Vagina (tissue), 2 donors: ENCODE data around the gene TYW1.
"Not testable (repeated sequence)": the region's sequence is repeated elsewhere in the genome, so short reads cannot be mapped to it uniquely, and the experiment has no call there.

Experiments
- CTCF ChIP-seq, 3 experiments: fragments of 450-650 bp in 2 of 3; fragments of 200-600 bp in 1 of 3; sonication (generic) in 1 of 3; IDR thresholded peaks; one replicate each; pipeline ENCODE4 v1.5.1; 2017 to 2019; ENCODE audit warnings: antibody characterized with exemption in 3 of 3, mild to moderate bottlenecking in 2 of 3, moderate library complexity in 2 of 3
- POLR2AphosphoS5 ChIP-seq, 2 donors: sonication (generic); formaldehyde crosslinking; IDR thresholded peaks; one replicate each; pipeline ENCODE4 v1.9.0; 2017; ENCODE audit warnings: antibody characterized with exemption in 2 of 2, mild to moderate bottlenecking in 2 of 2, low read depth in 1 of 2; ENCODE audit not compliant: insufficient read depth in 1 of 2

DNA sequence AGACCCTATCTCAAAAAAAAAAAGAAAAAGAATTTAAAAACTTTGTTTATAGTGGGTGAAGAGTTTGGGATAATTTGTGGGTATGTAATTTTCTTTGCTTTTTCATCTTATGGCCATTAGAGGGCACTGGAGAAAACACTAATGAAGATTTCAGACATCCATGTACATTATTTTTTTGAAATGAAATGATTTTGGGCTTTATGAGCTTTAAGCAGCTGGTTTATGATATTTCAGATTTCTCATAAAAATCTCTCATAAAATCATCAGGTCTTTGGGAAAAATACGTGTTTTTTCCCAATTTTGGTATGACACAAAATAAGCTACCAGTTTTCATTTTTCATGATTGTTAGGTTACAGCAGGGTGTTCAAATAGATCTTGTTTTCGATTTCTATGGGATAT lies 44.2 kb downstream of the TYW1 start:
- not testable (repeated sequence) for TF ChIP-seq CTCF (IDR thresholded peaks at IDR 0.05); POLR2AphosphoS5 (IDR thresholded peaks at IDR 0.05; ENCODE audit: insufficient read depth in 1 of 2, low read depth in 1 of 2)
